Fibroblast of lung (primary cell): ENCODE results near the gene MB21D2.

Experiments used
- EZH2 ChIP-seq: IDR thresholded peaks from 2 replicates; pipeline ENCODE4 v1.5.1; 2012; ENCODE audit warnings: low read length, control low read depth, mild to moderate bottlenecking; ENCODE audit errors: missing control alignments
- TF ChIP-seq, protein P1 (sequence below), 2 donors: IDR thresholded peaks in 1 of 2; conservative IDR thresholded peaks in 1 of 2; 1 replicate in 1 of 2; 2 replicates in 1 of 2; pipeline ENCODE4 v1.5.1; 2011 to 2012; ENCODE audit warnings: low read length in 2 of 2, control low read depth in 1 of 2, inconsistent platforms in 1 of 2, low read depth in 1 of 2, mild to moderate bottlenecking in 1 of 2

DNA sequence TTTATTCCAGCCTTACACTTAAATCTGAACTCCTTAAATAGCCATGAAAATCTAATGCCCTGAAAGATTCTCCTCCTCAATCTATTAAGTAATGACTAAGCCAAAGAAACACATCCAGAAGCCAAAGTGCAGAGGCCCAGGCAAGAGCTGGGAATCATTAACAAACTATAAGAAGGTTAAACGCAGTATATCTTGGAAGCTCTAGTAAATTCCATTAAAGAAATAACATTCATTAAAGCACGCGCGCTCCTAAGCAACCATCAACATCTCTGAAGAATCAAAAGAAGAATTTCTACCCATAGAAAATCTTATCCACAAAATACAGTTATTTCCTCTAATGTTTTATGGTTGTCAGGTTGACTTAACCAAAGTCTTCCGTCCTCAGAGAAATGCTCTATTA, 29.5 kb downstream of the MB21D2 start:
- TF ChIP-seq, protein P1, sequence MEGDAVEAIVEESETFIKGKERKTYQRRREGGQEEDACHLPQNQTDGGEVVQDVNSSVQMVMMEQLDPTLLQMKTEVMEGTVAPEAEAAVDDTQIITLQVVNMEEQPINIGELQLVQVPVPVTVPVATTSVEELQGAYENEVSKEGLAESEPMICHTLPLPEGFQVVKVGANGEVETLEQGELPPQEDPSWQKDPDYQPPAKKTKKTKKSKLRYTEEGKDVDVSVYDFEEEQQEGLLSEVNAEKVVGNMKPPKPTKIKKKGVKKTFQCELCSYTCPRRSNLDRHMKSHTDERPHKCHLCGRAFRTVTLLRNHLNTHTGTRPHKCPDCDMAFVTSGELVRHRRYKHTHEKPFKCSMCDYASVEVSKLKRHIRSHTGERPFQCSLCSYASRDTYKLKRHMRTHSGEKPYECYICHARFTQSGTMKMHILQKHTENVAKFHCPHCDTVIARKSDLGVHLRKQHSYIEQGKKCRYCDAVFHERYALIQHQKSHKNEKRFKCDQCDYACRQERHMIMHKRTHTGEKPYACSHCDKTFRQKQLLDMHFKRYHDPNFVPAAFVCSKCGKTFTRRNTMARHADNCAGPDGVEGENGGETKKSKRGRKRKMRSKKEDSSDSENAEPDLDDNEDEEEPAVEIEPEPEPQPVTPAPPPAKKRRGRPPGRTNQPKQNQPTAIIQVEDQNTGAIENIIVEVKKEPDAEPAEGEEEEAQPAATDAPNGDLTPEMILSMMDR (conservative IDR thresholded peaks at IDR 0.05 in 1 of 2, IDR thresholded peaks at IDR 0.05 in 1 of 2; ENCODE audit: low read depth in 1 of 2, low read length in 2 of 2), result no peak
- TF ChIP-seq EZH2, result no peak
